Gastroesophageal sphincter (tissue), 4 donors: ENCODE measurements around the gene MFAP3. TPM values are rescaled to one million over a fixed set of nuclear protein-coding genes. Genes with fewer than 3 reads are reported as not detected.

Experiments
- ATAC-seq: fragments of 150-250 bp; one replicate; pipeline ENCODE4 v1.9.1; 2016; ENCODE audit warnings: mild to moderate bottlenecking, moderate library complexity
- H3K27ac ChIP-seq, 4 donors: fragments of 200-600 bp; sonication (generic) in 3 of 4; 1 replicate in 3 of 4; 2 replicates in 1 of 4; pipeline ENCODE4 v1.5.1; 2016 to 2019
- H3K27me3 ChIP-seq: fragments of 200-600 bp; sonication (generic); one replicate; pipeline ENCODE4 v1.5.1; 2019
- H3K36me3 ChIP-seq, 2 donors: fragments of 200-600 bp; sonication (generic); one replicate each; pipeline ENCODE4 v1.5.1; 2019; ENCODE audit warnings: control low read depth in 1 of 2
- H3K4me1 ChIP-seq, 3 donors: fragments of 200-600 bp; sonication (generic); 1 replicate in 2 of 3; 2 replicates in 1 of 3; pipeline ENCODE4 v1.5.1; 2016 to 2019; ENCODE audit warnings: control low read depth in 2 of 3
- H3K4me3 ChIP-seq, 2 donors: fragments of 200-600 bp; sonication (generic); one replicate each; pipeline ENCODE4 v1.5.1; 2019; ENCODE audit warnings: mild to moderate bottlenecking in 1 of 2, moderate library complexity in 1 of 2
- H3K9me3 ChIP-seq, 3 donors: fragments of 200-600 bp; sonication (generic); one replicate each; pipeline ENCODE4 v1.5.1; 2017 to 2019; ENCODE audit warnings: control low read depth in 2 of 3
- EP300 ChIP-seq: sonication (generic); formaldehyde crosslinking; IDR thresholded peaks from one replicate; pipeline ENCODE4 v1.6.1; 2017; ENCODE audit warnings: antibody characterized with exemption, mild to moderate bottlenecking
- POLR2A ChIP-seq, 2 donors: fragments of 450-650 bp; IDR thresholded peaks; one replicate each; pipeline ENCODE4 v1.6.1; 2017; ENCODE audit warnings: antibody characterized with exemption in 2 of 2, mild to moderate bottlenecking in 2 of 2, moderate library complexity in 1 of 2
- POLR2AphosphoS5 ChIP-seq: sonication (generic); formaldehyde crosslinking; IDR thresholded peaks from one replicate; pipeline ENCODE4 v1.6.1; 2017; ENCODE audit warnings: antibody characterized with exemption
- WGBS, 2 donors: methylation state at CpG; one replicate each; pipeline ENCODE4 v1.1.5; 2018; ENCODE audit warnings: low coverage in 1 of 2; 5-methylcytosine and 5-hydroxymethylcytosine counted together
- total RNA-seq, 4 donors: library from RNA; depleted of rRNA; stranded (reverse); fragments of >200 nt; gene quantifications; one replicate each; pipeline ENCODE4 v1.1.0, GENCODE V29; 2016
- TF ChIP-seq, protein P1 (sequence below), 4 experiments: fragments of 200-600 bp in 2 of 4; fragments of 450-650 bp in 2 of 4; sonication (generic) in 1 of 4; IDR thresholded peaks; one replicate each; pipeline ENCODE4 v1.5.1; 2017 to 2019; ENCODE audit warnings: antibody characterized with exemption in 4 of 4, mild to moderate bottlenecking in 2 of 4, moderate library complexity in 2 of 4

Gene MFAP3
- total RNA-seq, 4 donors from 2014 or later: 25.7 to 36.9 (median 27.0) TPM

DNA sequence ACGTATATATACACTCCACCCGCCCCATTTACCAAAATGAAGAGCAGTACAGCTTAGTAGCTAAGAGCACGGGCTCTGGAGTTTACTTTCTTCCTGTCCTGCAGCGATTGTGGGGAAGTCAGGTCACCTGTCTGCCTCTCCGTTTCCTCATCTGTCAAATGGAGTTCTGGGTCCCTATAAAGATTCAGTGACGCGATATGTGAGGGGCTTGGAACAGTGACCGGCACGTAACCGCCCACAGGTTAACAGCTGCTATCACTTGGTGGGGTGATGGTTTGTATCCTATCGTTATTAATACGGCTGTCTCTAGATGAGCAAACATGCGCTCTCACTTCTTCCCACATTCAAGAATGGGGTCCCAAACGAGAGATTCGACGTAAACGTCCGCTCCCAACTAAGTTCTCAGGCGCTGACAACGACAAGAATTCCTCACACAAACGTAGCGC is 483 bp upstream of the MFAP3 start:
- Histone ChIP-seq H3K9me3 (no peaks in the 10 kb centered on the region), H3K27ac (peak overlapping the region; percentile 66 to 91 (median 89)), H3K36me3 (no peaks in the 10 kb centered on the region), H3K27me3 (no peaks in the 10 kb centered on the region), H3K4me3 (peak overlapping the region; percentile 56 to 81), H3K4me1 (peaks cover 8 to 59% (median 11%) of the 10 kb centered on the region in 3 donors)
- 0 to 1% methylated on average over 13 to 16 of the region's 22 CpGs for WGBS, 2 donors
- peak; percentile 60 for ATAC-seq
- TF ChIP-seq, protein P1, sequence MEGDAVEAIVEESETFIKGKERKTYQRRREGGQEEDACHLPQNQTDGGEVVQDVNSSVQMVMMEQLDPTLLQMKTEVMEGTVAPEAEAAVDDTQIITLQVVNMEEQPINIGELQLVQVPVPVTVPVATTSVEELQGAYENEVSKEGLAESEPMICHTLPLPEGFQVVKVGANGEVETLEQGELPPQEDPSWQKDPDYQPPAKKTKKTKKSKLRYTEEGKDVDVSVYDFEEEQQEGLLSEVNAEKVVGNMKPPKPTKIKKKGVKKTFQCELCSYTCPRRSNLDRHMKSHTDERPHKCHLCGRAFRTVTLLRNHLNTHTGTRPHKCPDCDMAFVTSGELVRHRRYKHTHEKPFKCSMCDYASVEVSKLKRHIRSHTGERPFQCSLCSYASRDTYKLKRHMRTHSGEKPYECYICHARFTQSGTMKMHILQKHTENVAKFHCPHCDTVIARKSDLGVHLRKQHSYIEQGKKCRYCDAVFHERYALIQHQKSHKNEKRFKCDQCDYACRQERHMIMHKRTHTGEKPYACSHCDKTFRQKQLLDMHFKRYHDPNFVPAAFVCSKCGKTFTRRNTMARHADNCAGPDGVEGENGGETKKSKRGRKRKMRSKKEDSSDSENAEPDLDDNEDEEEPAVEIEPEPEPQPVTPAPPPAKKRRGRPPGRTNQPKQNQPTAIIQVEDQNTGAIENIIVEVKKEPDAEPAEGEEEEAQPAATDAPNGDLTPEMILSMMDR (IDR thresholded peaks at IDR 0.05): no peak
- TF ChIP-seq POLR2AphosphoS5 (no peak), EP300 (no peak), POLR2A (IDR thresholded peaks at IDR 0.05) (no peak)

DNA sequence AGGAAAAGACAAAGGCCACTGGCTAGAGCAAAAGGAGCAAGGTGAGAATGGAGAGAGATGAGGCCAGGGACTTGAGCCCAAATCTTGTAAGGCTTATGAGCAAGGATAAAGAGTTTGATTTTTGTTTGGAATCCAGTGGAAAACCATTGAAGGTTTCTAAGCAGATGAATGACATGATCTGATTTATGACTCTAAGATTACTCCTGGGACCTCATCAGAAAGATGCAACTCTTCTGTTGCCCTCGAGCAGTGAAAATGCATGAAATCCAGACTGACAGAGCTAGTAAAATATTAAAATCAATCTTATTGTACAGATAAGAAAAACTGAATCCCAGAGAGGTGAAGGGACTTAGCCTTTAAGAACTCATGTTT is 677 bp downstream of the MFAP3 start:
- no peak for ATAC-seq
- TF ChIP-seq POLR2AphosphoS5: no peak
- WGBS, 2 donors: 13 to 25% methylated on average over 1 of the region's 1 CpG
- H3K4me3 ChIP-seq: peak overlapping the region; percentile 56 to 81
- H3K4me1 ChIP-seq: peaks cover 8 to 70% (median 11%) of the 10 kb centered on the region in 3 donors
- H3K36me3 ChIP-seq: no peaks in the 10 kb centered on the region
- H3K9me3 ChIP-seq: no peaks in the 10 kb centered on the region
- peak overlapping the region in 2 of 4 donors; percentile 89 to 91 for H3K27ac ChIP-seq
- H3K27me3 ChIP-seq: no peaks in the 10 kb centered on the region

DNA sequence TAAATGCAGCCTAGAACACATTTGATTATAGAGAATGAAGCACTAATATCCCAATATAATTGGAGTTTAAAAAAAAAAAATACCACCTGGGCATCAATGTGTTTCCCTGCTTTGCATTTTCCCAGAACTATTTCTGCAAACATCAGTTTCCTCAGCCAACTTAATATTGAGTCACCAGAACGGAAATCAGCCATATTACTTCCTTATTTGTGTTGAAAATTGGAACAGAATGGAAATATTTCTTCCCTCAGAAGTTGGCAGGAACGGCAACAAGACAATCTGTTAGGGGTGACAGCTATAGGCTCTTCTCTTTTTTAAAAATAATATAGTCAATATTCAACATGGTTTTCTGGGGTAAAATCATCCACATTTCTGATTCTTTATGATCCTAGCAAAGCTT is 4.0 kb downstream of the MFAP3 start:
- no peak for TF ChIP-seq POLR2A (IDR thresholded peaks at IDR 0.05)
- TF ChIP-seq EP300: no peak
- TF ChIP-seq, protein P1 (IDR thresholded peaks at IDR 0.05): no peak
- no peak for TF ChIP-seq POLR2AphosphoS5
- Histone ChIP-seq H3K4me1 (peaks cover 5 to 71% (median 6%) of the 10 kb centered on the region in 3 donors), H3K27me3 (no peaks in the 10 kb centered on the region), H3K9me3 (no peaks in the 10 kb centered on the region), H3K27ac (peak overlapping the region in 3 of 4 donors; percentile 22 to 43 (median 38)), H3K36me3 (peaks cover 0 to 7% of the 10 kb centered on the region in 2 donors), H3K4me3 (no peak overlapping the region)
- WGBS, 2 donors: 23 to 31% methylated on average over 2 of the region's 2 CpGs
- no peak for ATAC-seq

DNA sequence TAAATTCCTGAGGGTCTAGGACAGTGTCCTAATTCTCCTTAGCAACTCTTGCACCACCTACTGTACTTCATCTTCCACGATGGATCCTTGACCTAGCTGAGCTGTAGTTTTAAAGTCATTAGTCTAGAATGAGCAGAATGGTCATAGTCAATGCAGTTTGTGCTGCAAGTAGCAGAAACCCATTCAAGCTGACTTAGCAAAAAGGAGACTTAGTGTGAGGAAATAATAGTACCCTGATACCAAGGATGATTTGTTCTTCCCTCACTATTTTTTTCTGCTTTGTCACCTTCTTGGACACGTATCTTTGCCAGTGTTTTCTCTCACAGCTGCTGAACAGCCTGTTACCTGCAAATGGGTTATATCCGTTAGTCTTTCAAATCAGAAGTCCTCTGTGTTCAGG is 5.3 kb downstream of the MFAP3 start:
- Histone ChIP-seq H3K4me1 (peaks cover 4 to 73% (median 4%) of the 10 kb centered on the region in 3 donors), H3K27me3 (no peaks in the 10 kb centered on the region), H3K27ac (no peak overlapping the region), H3K36me3 (peaks cover 0 to 7% of the 10 kb centered on the region in 2 donors), H3K4me3 (no peak overlapping the region), H3K9me3 (no peaks in the 10 kb centered on the region)
- no peak for ATAC-seq
- WGBS, 2 donors: 86 to 88% methylated on average over 3 of the region's 3 CpGs
- TF ChIP-seq, protein P1 (IDR thresholded peaks at IDR 0.05): no peak
- no peak for TF ChIP-seq EP300

- ATAC-seq: no peak
- Histone ChIP-seq H3K4me3 (no peak overlapping the region), H3K4me1 (peaks cover 3 to 74% (median 3%) of the 10 kb centered on the region in 3 donors), H3K9me3 (no peaks in the 10 kb centered on the region), H3K36me3 (peaks cover 0 to 9% of the 10 kb centered on the region in 2 donors), H3K27ac (no peak overlapping the region), H3K27me3 (no peaks in the 10 kb centered on the region)
- TF ChIP-seq, protein P1 (IDR thresholded peaks at IDR 0.05): no peak
- TF ChIP-seq POLR2AphosphoS5 (no peak), POLR2A (IDR thresholded peaks at IDR 0.05) (no peak)
- WGBS, 2 donors: 72 to 100% methylated on average over 2 of the region's 2 CpGs
Observed at GRCh38 chr5:154044581-154044980, 5.8 kb downstream of the MFAP3 start.
